Endothelial cell of umbilical vein (primary cell): ENCODE results near the gene APOBEC3F.

Experiments used
- EZH2 ChIP-seq: IDR thresholded peaks from 2 replicates; pipeline ENCODE4 v1.6.1; 2012; ENCODE audit warnings: borderline replicate concordance, low read depth, mild to moderate bottlenecking, moderate library complexity, low read length, inconsistent platforms; ENCODE audit not compliant: severe bottlenecking
- FOS ChIP-seq: IDR thresholded peaks from 2 replicates; pipeline ENCODE4 v1.6.1; 2011; ENCODE audit warnings: mild to moderate bottlenecking, low read length, moderate library complexity, borderline replicate concordance; ENCODE audit not compliant: insufficient read depth
- GATA2 ChIP-seq: IDR thresholded peaks from 2 replicates; pipeline ENCODE4 v1.7.0; 2011; ENCODE audit warnings: low read depth, mild to moderate bottlenecking, moderate library complexity, mixed read lengths, low read length; ENCODE audit not compliant: insufficient read length, insufficient read depth
- JUN ChIP-seq: IDR thresholded peaks from 2 replicates; pipeline ENCODE4 v1.6.1; 2011; ENCODE audit warnings: borderline replicate concordance, low read depth; ENCODE audit not compliant: insufficient read length, insufficient read depth
- MYC ChIP-seq: IDR thresholded peaks from one replicate; pipeline ENCODE4 v1.6.1; 2011; ENCODE audit warnings: mild to moderate bottlenecking, low read depth, low read length
- POLR2A ChIP-seq: IDR thresholded peaks from 2 replicates; pipeline ENCODE4 v1.6.1; 2012; ENCODE audit warnings: low read depth, mild to moderate bottlenecking, control low read depth, low read length
- POLR2AphosphoS5 ChIP-seq: IDR thresholded peaks from 2 replicates; pipeline ENCODE4 v1.6.1; 2012; ENCODE audit warnings: low read depth, mild to moderate bottlenecking, control low read depth, low read length, moderate library complexity; ENCODE audit not compliant: insufficient read depth
- TF ChIP-seq, protein P1 (sequence below), 2 donors: IDR thresholded peaks; 1 replicate in 1 of 2; 2 replicates in 1 of 2; pipeline ENCODE4 v1.5.1; 2011; ENCODE audit warnings: low read length in 2 of 2, mild to moderate bottlenecking in 2 of 2, moderate library complexity in 2 of 2, control low read depth in 1 of 2, inconsistent platforms in 1 of 2, low read depth in 1 of 2; ENCODE audit not compliant: insufficient read depth in 1 of 2; ENCODE audit errors: extremely low read depth in 1 of 2
- TF ChIP-seq, protein P2 (sequence below): IDR thresholded peaks from 2 replicates; pipeline ENCODE4 v1.6.1; 2011; ENCODE audit not compliant: insufficient read depth, insufficient read length

DNA sequence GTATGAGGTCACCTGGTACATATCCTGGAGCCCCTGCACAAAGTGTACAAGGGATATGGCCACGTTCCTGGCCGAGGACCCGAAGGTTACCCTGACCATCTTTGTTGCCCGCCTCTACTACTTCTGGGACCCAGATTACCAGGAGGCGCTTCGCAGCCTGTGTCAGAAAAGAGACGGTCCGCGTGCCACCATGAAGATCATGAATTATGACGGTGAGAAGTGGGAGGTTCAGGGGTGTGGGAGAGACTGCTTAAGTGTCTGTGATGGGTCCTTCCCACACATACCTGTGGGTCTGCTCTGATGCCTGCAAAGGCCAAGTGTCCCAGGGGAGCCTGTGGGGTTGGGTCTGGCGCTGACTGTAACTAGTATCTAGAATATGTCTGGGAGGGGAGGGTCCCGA lies 40.4 kb downstream of the APOBEC3F start:
- TF ChIP-seq POLR2A, result no peak
- TF ChIP-seq, protein P1, sequence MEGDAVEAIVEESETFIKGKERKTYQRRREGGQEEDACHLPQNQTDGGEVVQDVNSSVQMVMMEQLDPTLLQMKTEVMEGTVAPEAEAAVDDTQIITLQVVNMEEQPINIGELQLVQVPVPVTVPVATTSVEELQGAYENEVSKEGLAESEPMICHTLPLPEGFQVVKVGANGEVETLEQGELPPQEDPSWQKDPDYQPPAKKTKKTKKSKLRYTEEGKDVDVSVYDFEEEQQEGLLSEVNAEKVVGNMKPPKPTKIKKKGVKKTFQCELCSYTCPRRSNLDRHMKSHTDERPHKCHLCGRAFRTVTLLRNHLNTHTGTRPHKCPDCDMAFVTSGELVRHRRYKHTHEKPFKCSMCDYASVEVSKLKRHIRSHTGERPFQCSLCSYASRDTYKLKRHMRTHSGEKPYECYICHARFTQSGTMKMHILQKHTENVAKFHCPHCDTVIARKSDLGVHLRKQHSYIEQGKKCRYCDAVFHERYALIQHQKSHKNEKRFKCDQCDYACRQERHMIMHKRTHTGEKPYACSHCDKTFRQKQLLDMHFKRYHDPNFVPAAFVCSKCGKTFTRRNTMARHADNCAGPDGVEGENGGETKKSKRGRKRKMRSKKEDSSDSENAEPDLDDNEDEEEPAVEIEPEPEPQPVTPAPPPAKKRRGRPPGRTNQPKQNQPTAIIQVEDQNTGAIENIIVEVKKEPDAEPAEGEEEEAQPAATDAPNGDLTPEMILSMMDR (IDR thresholded peaks at IDR 0.05; ENCODE audit: extremely low read depth in 1 of 2, insufficient read depth in 1 of 2, low read depth in 1 of 2, low read length in 2 of 2), result no peak
- no peak for TF ChIP-seq EZH2
- TF ChIP-seq POLR2AphosphoS5, result no peak
- TF ChIP-seq JUN, result no peak
- TF ChIP-seq, protein P2, sequence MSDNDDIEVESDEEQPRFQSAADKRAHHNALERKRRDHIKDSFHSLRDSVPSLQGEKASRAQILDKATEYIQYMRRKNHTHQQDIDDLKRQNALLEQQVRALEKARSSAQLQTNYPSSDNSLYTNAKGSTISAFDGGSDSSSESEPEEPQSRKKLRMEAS, result no peak
- no peak for TF ChIP-seq GATA2
- no peak for TF ChIP-seq MYC
- no peak for TF ChIP-seq FOS
